Kidney (tissue), 22 donors: ENCODE data around the gene HJURP. TPM values are rescaled to one million over a fixed set of nuclear protein-coding genes. Genes with fewer than 3 reads are reported as not detected.
A peak's percentile ranks its signal among the peaks of the same experiment; 100 is the strongest.
"Not testable (repeated sequence)": the region's sequence is repeated elsewhere in the genome, so short reads cannot be mapped to it uniquely, and the experiment has no call there.

ENCODE experiments used
- DNase-seq, 5 donors: peaks; one replicate each; pipeline ENCODE4 v3.0.0-alpha.2; 2013 to 2020
- FAIRE-seq: peaks from 2 replicates; lab custom pipeline; 2012; peaks lifted over from hg19 to GRCh38; lab: Jason Lieb, UNC
- H3K27ac ChIP-seq, 2 donors: one replicate each; pipeline ENCODE4 v1.7.0; 2013; ENCODE audit warnings: low read depth in 2 of 2, low read length in 2 of 2, inconsistent platforms in 1 of 2
- H3K27me3 ChIP-seq: one replicate; pipeline ENCODE4 v1.7.1; 2013; ENCODE audit warnings: low read length, inconsistent platforms; ENCODE audit not compliant: control insufficient read depth, insufficient read depth
- H3K36me3 ChIP-seq, 3 donors: one replicate each; pipeline versions ENCODE4 v1.7.0 to v1.7.1; 2013; ENCODE audit warnings: low read length in 3 of 3, control low read depth in 1 of 3, inconsistent platforms in 1 of 3; ENCODE audit not compliant: insufficient read depth in 3 of 3, control insufficient read depth in 2 of 3
- H3K4me1 ChIP-seq, 3 donors: one replicate each; pipeline versions ENCODE4 v1.7.0 to v1.7.1; 2013; ENCODE audit warnings: low read length in 3 of 3, inconsistent platforms in 1 of 3, low read depth in 1 of 3; ENCODE audit not compliant: control insufficient read depth in 2 of 3, insufficient read depth in 2 of 3
- H3K4me3 ChIP-seq, 3 donors: one replicate each; pipeline versions ENCODE4 v1.7.0 to v1.8.1; 2013; ENCODE audit warnings: low read length in 3 of 3, control low read depth in 1 of 3, inconsistent platforms in 1 of 3
- H3K9ac ChIP-seq, 3 donors: one replicate each; pipeline versions ENCODE4 v1.7.0 to v1.7.1; 2013; ENCODE audit warnings: low read length in 3 of 3, control low read depth in 1 of 3, inconsistent platforms in 1 of 3
- H3K9me3 ChIP-seq, 3 donors: one replicate each; pipeline versions ENCODE4 v1.7.0 to v1.7.1; 2013; ENCODE audit warnings: low read length in 3 of 3, control low read depth in 1 of 3, inconsistent platforms in 1 of 3; ENCODE audit not compliant: control insufficient read depth in 2 of 3, insufficient read depth in 1 of 3
- CTCF ChIP-seq: IDR thresholded peaks from 3 replicates; pipeline ENCODE4 v1.5.1; 2012; ENCODE audit warnings: mild to moderate bottlenecking, moderate library complexity, borderline replicate concordance; ENCODE audit not compliant: insufficient read depth; ENCODE audit errors: extremely low read depth
- intact Hi-C: fragments of 100-400 bp; cut with DNase I; formaldehyde crosslinking; loops from one replicate; pipeline ENCODE4 v1.11.1; 2022
- long read RNA-seq, 10 donors: library from polyadenylated mRNA in 1 of 10; unstranded in 1 of 10; transcript quantifications; one replicate each; pipeline ENCODE4 v2.0.0 and lab custom pipeline, GENCODE V29; 2021 to 2026
- polyA plus RNA-seq: library from polyadenylated mRNA; stranded (reverse); fragments of 350-450 nt; fragmentation: Illumina TruSeq; extraction: RNeasy Lipid Tissue Mini Kit (QIAGEN cat#74804); gene quantifications from one replicate; pipeline ENCODE4 v1.2.3, GENCODE V29; 2014; ENCODE audit warnings: low read depth, low replicate concordance; ENCODE audit not compliant: insufficient read depth
- total RNA-seq: library from RNA; stranded (reverse); fragmentation: NEBNext Ultra II Directional; extraction: Animal tissue kit (Norgen Biotek cat#: 25700); gene quantifications from one replicate; pipeline ENCODE4 v1.2.1, GENCODE V29; 2021
- donor health status: control.
- donor health status: control.
- donor health status: control.
- donor health status: control.
- donor health status: control.
- donor health status: DM: yes; HTN: yes; CAD: no.
- donor health status: Normal renal cell carcinoma (clear cell type).

Gene HJURP
- total RNA-seq (0.94 TPM), polyA plus RNA-seq (not detected)
- long read RNA-seq, donor 1, partial matches to known transcripts, result 7 of 7 reads
- long read RNA-seq, donor 1, other reads (novel, unspliced or antisense), result 0 of 7 reads
- long read RNA-seq, donor 2, result 0 reads
- long read RNA-seq, donor 3, partial matches to known transcripts, result 0 of 1 reads
- long read RNA-seq, donor 3, other reads (novel, unspliced or antisense), result 0 of 1 reads
- long read RNA-seq, donor 4, partial matches to known transcripts, result 0 of 4 reads
- long read RNA-seq, donor 4, other reads (novel, unspliced or antisense), result 0 of 4 reads
- long read RNA-seq, donor 5, result 0 reads
- long read RNA-seq, donor 6, partial matches to known transcripts, result 16 of 17 reads
- long read RNA-seq, donor 6, other reads (novel, unspliced or antisense), result 0 of 17 reads
- long read RNA-seq, donor 7, partial matches to known transcripts, result 0 of 1 reads
- long read RNA-seq, donor 7, other reads (novel, unspliced or antisense), result 0 of 1 reads
- long read RNA-seq, donor 8, partial matches to known transcripts, result 9 of 10 reads
- long read RNA-seq, donor 8, other reads (novel, unspliced or antisense), result 0 of 10 reads
- long read RNA-seq, donor 9, result 0 reads
- long read RNA-seq, donor 10, partial matches to known transcripts, result 5 of 6 reads
- long read RNA-seq, donor 10, other reads (novel, unspliced or antisense), result 0 of 6 reads

GRCh38 chr2:233854241-233854981 lies at the start of gene HJURP:
Gene HJURP, minus strand, starts transcription at chr2:233854535. Its CDS starts 35 bp downstream, at chr2:233854500.
- intact Hi-C loops, result no loop called here
- H3K9me3 ChIP-seq, result no peaks in the 10 kb centered on the region
- peak within 1 kb of the TSS; percentile 84 to 95 (median 94) for H3K4me3 ChIP-seq
- DNase-seq (peak; percentile 95 to 98 (median 96)), FAIRE-seq (peak; percentile 98)
- no peak for TF ChIP-seq CTCF
- no peaks in the 10 kb centered on the region for H3K4me1 ChIP-seq
- peak within 1 kb of the TSS; percentile 70 to 87 (median 74) for H3K9ac ChIP-seq
- no peak within 1 kb of the TSS for H3K27ac ChIP-seq
- H3K36me3 ChIP-seq, result no peaks in the 10 kb centered on the region
- no peaks in the 10 kb centered on the region for H3K27me3 ChIP-seq

GRCh38 chr2:233901884-233902283 lies 47.5 kb upstream of the HJURP start:
- FAIRE-seq, result no peak
- TF ChIP-seq CTCF, result no peak

GRCh38 chr2:233901367-233901766 lies 47.0 kb upstream of the HJURP start:
- DNase-seq (no peak), FAIRE-seq (no peak)
- TF ChIP-seq CTCF, result no peak
- Histone ChIP-seq H3K9me3 (no peaks in the 10 kb centered on the region), H3K27ac (no peak overlapping the region), H3K9ac (no peak overlapping the region), H3K4me1 (no peaks in the 10 kb centered on the region), H3K4me3 (no peak overlapping the region), H3K36me3 (no peaks in the 10 kb centered on the region), H3K27me3 (no peaks in the 10 kb centered on the region)
- intact Hi-C loops, result no loop called here

More at GRCh38 chr2:233901884-233902283, 47.5 kb upstream of the HJURP start:
- Histone ChIP-seq H3K36me3 (no peaks in the 10 kb centered on the region), H3K27ac (no peak overlapping the region), H3K4me1 (no peaks in the 10 kb centered on the region), H3K4me3 (no peak overlapping the region), H3K9ac (no peak overlapping the region), H3K27me3 (no peaks in the 10 kb centered on the region), H3K9me3 (no peaks in the 10 kb centered on the region)
- DNase-seq, result no peak
- intact Hi-C loops, result no loop called here

GRCh38 chr2:233896253-233896652 lies 41.9 kb upstream of the HJURP start:
- H3K4me1 ChIP-seq, DNase-seq, FAIRE-seq, H3K36me3 ChIP-seq, H3K9ac ChIP-seq, H3K9me3 ChIP-seq, intact Hi-C loops, H3K4me3 ChIP-seq, H3K27me3 ChIP-seq, H3K27ac ChIP-seq: not testable (repeated sequence)
